Daoy (cell line): ENCODE results near the gene DPP10. TPM values are rescaled to one million over a fixed set of nuclear protein-coding genes. Genes with fewer than 3 reads are reported as not detected.
"Not testable (repeated sequence)": the region's sequence is repeated elsewhere in the genome, so short reads cannot be mapped to it uniquely, and the experiment has no call there.

Experiments
- DNase-seq: peaks from one replicate; pipeline ENCODE4 v3.0.0-alpha.2; 2015; ENCODE audit warnings: low read depth
- total RNA-seq: library from RNA; depleted of rRNA; stranded (reverse); fragments of >200 nt; shearing (Covaris generic); gene quantifications from 2 replicates; pipeline ENCODE4 v1.2.3, GENCODE V29; 2014; rRNA removed

Gene DPP10
- not detected in 2 replicates for total RNA-seq

DNA sequence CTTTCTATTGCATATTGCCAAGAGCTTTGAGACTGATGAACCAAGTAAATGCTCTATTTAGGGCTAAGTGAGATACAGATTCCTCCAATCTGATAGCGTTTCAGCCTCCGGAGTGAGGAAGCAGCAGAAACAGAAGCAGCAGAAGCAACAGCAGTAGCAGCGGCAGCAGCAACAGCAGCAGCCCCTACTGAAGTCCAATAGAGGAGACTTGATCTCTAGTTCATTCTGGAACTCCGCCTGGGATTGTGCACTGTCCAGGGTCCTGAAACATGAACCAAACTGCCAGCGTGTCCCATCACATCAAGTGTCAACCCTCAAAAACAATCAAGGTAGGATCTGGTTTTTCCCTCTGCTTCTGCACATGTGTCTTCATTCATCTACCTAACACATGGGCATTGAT is at the start of gene DPP10:
DPP10 (plus strand) TSS at position 132 of the 400 bp plus-strand sequence.
- no peak for DNase-seq

DNA sequence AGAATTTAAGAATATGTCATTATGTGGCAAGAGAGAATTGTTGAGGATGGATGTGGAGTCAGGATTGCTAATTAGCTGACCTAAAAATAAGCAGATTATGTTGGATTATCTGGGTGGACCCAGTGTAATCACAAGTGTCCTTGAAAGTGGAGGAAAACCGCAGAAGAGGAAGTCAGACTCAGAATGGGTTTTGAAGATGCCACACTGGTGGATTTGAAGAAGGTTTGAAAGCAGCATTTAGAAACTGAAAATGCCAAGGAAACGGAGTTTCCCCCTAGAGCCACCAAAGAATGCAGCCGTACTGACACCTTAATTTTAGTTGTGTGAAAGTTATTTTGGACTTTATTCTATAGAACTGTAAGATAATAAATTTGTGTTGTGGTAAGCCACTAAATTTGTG is 41.6 kb upstream of the DPP10 start:
- DNase-seq = no peak

DNA sequence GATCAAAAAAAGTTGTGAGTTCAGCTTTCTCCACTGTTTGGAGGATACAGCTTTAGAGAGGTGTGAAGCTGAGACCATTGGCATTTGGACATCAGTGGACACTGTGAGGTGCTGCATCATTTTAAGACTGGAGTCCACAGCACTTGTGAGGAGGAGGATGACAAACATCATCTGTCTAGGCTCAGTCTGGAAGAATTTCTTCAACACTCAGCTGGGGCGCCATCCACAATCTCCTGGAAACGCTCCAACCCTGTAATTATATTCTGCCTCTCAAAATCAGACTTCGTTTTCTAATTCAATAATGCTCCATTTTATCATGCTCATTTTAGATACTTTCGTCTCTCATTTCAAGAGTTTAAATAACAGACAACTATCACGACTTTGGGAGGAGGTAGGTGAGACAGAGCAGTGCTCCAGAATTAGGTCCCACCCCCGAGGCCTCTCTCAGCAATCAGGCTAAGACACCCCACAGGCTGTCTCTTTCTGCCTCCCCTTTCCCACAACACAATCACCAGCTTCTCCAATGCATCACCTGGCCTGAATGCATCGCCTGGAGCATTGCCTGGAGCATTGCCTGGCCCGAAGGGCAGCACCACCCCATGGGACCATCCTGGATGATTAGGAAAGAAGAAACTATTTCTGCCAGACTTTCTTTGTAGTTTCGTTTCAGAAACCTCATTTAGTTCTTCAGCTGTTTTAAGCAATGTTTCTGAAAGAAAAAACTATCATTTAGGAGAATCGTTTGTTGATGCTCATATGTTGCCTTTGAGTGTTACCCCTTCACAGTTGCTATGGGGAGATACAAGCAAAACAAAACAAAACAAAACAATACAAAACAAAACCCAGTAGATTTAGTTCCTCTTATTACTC is 37.0 kb upstream of the DPP10 start:
- no peak for DNase-seq

DNA sequence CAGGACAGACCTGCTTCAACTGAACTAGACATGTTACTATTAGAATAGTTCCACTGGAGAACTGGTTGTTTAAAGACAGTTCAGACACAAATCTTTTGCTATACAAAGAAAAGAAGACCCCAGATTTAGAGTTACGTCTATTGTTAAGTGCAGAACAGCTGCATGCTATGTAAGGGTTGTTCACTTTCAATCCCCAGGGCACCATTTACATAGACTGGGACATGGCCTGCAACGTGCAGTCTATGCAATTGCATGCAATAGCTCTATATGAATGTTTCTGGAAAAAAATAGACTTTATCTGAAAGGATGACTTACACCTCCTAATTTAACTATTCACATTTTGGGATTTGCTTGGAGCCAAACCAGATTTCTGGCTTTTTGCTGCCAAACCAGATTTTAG is 36.1 kb upstream of the DPP10 start:
- no peak for DNase-seq

DNA sequence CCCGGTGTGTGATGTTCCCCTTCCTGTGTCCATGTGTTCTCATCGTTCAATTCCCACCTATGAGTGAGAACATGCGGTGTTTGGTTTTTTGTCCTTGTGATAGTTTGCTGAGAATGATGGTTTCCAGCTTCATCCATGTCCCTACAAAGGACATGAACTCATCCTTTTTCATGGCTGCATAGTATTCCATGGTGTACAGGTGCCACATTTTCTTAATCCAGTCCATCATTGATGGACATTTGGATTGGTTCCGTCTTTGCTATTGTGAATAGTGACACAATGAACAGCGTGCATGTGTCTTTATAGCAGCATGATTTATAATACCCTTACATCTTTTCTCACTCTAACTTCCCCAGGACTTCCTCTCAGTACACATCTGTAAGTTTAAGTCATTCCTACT is 35.1 kb upstream of the DPP10 start:
- not testable (repeated sequence) for DNase-seq

DNA sequence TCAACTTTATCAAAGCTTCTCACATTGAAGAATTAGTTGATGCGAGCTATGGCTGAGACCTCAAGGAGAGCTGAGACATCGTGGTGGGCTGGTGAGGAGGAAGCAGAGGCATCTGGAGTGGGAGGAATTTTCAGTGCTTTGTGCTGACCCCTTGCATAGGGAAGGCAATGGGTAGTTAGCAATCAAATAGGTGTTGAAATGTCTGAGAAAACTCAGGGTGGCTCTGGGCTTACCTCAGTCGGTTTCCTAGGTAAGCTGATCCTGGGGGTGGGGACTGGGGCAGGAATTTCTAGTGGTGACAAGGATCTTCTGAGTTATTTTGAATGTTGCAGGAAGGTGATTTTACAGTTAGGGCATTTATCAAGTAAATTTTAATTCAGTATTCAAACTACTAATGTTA is 20.7 kb upstream of the DPP10 start:
- DNase-seq = no peak

DNA sequence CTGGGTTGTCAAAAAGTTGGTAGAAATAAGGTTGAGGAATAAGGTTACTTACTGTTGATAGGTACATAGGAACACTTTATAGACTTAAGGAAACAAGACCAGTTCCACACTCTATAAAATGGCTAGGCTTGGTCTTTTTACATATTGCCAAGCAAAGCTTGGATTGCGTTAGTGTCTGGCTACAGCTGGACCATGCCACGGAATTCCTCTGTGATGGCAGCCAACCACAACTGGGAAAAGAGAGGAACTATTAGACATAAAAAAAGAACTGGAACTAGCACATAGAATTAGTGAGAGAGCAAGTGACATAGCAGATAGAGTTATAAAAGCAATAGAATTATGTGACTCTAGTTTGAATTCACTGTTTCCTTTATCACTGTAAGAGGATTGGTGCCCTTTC is 17.7 kb upstream of the DPP10 start:
- no peak for DNase-seq

DNA sequence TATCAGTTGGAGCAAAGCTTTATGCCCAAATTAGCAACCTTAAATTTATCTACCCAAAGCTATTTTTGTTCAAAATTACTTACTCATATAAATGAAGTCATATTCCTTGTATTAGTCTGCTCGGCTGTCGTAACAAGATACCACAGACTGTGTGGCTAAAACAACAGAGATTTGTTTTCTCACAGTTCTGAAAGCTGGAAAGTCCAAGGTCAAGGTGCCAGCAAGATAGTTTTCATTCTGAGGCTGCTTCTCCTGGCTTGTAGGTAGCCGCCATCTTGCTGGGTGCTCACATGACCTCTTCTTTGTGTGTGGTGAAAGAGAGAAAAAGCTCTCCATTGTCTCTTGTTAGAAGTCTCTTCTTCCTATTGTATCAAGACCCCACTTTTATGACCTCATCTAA is 15.7 kb upstream of the DPP10 start:
- DNase-seq = no peak

DNA sequence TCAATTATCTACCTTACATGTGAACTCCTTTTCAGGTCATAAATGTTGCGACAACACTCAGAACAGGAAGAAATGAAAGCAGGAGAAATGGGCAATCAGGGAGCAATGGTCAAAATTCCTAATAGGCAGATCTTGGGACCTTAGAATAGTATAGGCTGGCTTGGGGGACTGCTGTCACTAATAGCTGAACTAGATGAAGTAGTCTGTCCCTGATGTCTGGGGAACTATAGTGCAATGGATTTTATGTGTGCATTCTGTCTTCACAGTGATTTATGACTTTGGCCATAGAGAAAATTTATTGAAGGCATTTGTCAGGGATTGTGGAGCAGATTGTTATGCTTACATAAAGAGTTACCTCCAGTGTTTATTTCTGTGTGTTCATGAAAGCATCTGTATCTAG is 6.1 kb upstream of the DPP10 start:
- DNase-seq = no peak

DNA sequence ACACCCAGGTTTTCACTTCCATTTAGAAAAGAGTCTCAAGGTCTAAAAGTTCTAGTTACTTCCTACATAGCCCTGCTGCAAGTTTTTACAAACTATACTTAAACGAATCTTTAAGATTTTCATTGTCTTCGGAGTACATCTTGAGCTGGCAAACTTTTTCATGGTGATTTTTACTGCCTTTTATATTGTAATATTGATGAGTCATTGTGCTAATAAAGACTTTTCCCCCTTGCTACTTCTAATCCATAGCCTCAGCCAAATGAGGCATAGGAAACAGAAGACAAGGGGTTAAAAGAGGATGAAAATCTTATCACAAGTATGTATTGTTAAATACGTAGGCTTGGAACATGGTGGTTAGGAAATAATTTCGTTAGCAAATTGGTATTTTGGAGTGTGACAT is 4.1 kb downstream of the DPP10 start:
- no peak for DNase-seq

DNA sequence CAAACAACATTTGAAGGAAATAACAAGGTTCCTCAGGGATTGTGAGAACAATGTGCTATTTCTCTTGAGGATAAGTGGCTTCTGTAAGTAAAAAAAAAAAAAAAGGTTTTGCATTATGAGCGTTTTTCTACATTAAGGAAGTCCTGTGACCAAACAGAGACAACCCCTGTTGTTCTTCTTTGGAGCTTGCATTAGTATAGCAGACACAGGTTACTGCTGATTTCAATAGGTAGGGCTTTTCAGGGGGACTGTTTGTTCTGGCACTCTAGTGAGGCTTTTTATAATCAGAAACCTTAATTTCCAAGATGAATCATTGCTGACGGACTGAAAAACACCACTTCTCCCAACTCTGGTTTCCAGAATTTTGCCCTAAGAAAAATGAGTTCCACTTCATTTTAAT is 8.2 kb downstream of the DPP10 start:
- DNase-seq = no peak

DNA sequence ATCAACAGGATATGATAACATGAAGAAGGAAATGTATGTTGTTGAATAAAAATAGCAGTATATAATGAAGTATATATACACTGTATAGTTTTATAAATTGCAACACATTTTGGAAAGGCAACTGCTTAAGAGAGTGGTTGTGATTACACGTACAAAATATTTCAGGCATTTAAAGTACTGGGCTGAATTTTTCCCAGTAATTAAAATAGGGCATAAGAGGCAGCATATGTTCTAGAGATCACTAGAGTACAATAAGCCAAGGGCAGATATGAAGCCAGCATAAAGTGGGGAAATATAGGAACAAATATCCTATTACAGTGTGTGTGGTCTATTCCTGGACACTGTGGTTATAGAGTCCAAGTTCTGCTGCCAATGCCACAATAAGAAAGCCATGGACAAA is 14.1 kb downstream of the DPP10 start:
- no peak for DNase-seq

DNA sequence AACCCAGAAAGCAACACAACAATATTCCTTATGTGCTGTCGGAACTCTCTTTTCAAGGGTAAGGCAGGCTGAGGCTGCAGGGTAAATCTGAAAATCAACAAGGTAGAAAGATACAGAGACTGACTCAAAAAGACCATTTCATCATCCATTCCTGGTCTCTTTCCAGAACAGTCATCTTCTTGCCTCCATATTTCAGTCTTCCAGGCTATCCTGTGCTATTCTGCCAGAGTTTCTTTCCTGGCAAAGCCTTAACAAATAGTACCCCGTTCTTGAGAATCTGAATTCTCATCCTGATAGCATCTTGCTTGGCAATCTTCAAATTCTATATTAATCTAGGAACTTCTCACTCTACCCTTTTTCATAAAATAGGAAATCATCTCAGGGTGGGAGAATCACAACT is 15.5 kb downstream of the DPP10 start:
- no peak for DNase-seq

DNA sequence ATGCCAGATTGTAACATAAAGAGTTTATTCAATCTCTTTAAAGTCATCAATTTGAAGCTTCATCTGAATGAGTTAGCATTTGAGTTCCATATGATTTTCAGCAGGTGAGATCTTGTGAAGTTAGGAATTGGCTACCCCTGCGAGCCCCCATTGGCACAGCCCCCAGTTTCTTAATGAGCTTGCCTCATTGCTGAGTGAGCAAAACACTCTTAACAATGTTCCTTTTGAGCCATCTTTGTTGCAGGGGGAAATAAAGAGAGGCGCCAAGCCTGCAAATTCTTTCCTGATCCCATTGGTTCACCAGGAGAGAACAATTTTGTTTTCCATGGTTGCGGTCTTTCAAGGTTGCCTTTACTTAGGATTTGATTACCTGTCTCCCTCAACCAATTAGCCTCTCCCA is 18.7 kb downstream of the DPP10 start:
- no peak for DNase-seq

DNA sequence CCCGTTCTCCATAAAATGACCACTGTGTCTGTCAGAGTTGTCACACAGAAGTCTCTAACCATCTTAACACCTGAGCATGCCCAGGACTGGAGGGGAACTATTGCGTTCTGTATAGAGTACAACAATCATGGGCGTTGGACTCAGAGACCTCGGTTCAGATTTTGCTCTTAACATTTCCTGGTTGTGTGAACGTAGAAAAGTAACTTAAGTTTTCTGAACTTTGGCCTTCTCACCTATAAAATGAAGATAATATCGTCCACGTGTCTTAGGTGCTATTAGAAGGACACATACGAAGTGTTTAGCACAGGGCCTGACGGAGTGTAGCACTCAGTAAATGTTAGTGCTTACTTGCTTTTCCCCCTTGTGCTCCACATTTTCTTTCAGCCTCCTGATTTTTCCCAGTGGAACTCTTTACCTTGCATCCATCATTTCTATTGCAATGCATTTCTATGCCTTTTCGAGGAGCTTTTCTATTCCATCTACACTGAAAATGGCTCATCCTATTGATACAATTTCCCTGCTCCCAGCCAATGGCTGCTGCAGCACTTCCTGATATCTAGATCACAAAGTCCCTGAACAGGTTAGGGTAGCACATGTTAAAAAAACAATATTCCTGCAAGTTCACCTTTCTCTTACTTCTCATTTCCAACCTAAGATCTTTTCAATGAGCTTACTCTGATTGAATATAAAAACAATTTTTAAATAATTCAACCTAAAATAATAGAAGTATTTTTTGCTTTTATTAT is 22.7 kb downstream of the DPP10 start:
- DNase-seq = no peak

DNA sequence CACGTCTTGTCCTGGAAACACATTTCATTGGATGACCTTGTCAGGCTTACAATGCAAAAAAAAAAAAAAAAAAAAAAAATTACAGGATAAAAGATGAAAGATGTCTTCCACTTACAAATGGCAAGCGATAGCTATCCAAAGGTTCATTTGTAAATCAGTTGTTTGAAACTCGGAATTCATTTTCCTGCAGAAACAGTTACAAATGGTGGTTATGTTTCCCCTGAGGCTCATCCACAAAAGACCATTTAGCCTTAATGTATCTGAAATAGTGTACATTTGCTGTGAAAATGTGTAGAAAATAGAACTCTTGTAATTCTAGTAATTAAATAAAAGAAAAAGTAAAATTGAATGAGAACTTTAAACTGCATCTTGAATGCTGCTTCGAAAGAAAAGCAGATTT is 25.9 kb downstream of the DPP10 start:
- DNase-seq = no peak

DNA sequence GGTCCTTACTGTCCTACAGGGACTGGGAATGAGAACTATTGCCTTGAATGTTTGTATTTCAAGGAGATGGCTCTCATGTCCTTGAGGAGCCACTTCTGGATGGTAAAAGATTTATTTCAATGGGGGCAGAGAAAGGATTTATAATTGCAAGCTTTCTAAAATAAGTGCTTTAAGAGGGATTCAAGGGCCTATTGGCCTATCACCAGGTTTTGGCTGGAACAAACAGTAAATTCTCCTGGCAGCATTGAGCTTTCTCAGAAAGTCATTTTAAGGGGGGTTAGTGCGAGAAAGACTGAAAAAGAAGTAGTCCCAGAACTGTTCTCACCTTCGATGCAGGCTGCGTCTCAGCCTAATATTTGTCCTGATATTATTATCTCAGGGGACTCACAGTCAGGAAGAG is 29.8 kb downstream of the DPP10 start:
- no peak for DNase-seq

DNA sequence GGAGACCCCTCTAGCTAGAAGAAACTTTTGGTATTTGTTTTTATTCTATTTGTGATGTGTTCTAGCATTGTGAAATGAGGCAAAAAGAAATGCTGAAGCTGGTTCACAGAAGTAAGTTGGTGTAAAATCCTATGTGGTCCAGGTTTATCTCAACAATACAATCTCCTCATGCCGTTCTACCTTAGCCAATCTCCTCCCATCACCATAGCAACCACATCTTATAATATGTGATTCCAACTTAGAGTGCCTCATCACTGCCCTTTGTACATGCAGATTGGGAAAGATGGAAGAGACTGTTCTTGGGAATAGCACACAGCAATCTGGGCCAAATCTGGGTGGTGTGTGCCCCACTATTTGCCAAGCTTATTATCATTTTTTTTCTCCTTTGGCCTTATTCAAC is 30.3 kb downstream of the DPP10 start:
- DNase-seq = no peak

DNA sequence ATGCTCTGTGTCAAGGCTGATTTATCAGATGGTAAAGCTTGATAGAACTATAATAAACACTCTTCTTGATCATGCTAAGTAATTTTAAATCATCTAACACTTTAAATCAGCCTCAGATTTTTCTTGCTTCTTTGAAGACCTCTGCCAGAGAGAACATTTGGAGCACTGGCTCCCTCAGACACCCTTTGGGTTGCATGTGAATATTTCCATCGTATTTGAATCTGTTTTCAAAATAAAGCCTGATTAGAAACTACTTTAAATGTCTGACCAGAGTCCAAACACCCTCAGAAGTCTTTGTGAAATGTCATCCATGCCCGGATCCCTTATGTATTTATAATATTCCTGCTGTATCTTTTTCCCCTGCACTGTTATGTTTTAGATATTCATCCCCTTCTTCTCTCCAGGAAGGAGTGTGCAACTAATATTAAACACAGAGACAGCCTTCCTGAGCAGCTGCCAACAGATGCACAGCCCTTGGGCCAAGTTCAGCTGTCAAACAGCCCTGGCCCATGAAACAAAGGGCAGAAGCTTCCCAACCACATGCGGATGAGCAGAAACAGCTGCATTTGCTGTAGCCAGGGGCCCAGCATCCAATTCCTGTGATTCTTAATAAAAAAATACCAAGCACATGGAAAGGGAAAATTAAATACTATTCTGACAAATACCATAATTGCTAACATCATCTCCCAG is 46.5 kb downstream of the DPP10 start:
- DNase-seq = no peak

DNA sequence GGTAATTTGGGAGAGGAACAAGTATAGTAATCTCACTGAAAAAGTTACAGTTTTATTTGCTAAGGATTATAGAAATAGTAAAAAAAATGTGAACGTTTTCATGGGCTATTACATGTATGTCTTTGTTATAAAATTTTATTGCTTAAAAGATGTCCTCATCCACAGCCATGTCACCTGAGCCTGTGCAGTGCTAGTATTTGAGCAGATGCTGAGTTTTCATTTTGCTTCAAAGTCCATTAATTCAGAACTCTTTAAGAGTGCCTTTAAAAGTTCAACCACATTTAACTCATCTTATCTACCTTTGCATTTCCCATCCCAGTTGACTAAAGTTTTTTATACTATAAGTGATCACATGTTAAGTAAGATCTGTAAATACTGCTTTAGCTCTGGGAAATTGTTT is 52.6 kb downstream of the DPP10 start:
- no peak for DNase-seq

DNA sequence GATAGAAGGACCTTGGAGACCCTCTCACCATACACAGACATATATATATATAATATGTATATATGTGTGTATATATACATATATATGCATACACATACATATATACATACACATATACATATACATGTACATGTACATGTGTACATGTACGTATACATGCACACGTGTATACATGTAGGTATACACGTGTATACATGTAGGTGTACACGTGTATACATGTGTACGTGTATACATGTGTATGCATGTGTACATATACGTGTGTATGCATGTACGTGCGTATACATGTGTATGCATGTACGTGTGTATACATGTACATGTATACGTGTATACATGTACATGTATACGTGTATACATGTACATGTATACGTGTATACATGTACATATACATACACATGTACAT is 54.5 kb downstream of the DPP10 start:
- DNase-seq = no peak

DNA sequence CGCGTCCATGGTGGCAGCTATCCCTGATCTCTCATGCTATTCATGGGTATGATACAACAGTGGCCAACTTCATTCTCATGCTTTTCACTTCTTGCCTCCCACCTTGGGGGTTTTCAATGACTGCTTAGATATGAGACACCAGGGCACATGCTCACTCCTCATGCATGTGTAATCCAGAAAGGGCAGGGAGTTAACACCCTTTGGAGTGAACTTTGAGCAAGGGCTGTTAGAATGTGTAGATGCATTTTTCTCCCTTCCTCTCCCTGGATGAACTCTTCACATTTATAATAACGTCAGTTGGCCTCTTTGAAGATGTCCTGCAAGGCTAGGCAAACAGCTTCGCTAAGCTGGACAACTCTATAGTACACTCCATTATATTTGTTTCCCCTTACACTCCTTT is 56.7 kb downstream of the DPP10 start:
- DNase-seq = no peak

DNA sequence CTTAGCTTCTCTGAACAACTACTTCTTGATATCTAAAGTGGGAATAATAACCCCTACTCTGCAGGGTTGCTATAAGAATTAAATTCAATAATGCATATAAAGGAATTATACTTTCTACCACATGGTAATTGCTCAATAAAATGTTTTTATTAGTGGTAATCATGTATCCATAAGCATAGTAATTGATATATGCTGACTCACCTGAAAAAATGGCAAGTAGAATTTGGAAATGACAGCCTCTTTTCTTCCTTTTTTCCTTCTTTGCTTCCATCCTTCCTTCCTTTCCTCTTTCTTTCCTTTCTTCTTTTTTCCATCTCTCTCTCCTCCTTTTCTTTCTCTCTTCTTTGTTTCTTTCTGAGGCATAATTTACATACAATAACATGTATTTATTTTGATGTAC is 65.3 kb downstream of the DPP10 start:
- no peak for DNase-seq
